ENCODE measurements around the gene OR9A2.

OR9A2 gene

GRCh38 chr7:143027032-143027431 is at the start of gene OR9A2:
TSS of gene OR9A2 (minus strand) at chr7:143027132. CDS start at chr7:143027132, 0 bp downstream.
- no peaks in the 10 kb centered on the region for H3K9me3 ChIP-seq (ENCODE audit: control insufficient read depth in 1 of 2, low read length in 2 of 2)
- no peaks in the 10 kb centered on the region for H3K27me3 ChIP-seq (ENCODE audit: low read depth, low read length)
- H3K4me1 ChIP-seq (ENCODE audit: control insufficient read depth in 1 of 2, insufficient read depth in 2 of 2, low read length in 2 of 2): no peaks in the 10 kb centered on the region
- H3K27ac ChIP-seq (ENCODE audit: low read length): no peak within 1 kb of the TSS
- no peak within 1 kb of the TSS for H3K4me3 ChIP-seq (ENCODE audit: low read depth in 1 of 2, low read length in 2 of 2)
- no peaks in the 10 kb centered on the region for H3K36me3 ChIP-seq (ENCODE audit: control insufficient read depth in 1 of 2, insufficient read depth in 2 of 2, low read length in 2 of 2)

GRCh38 chr7:143074141-143074540 is 47.2 kb upstream of the OR9A2 start:
- no peaks in the 10 kb centered on the region for H3K27me3 ChIP-seq (ENCODE audit: low read depth, low read length)
- H3K4me3 ChIP-seq (ENCODE audit: low read depth in 1 of 2, low read length in 2 of 2): no peak overlapping the region
- no peaks in the 10 kb centered on the region for H3K4me1 ChIP-seq (ENCODE audit: control insufficient read depth in 1 of 2, insufficient read depth in 2 of 2, low read length in 2 of 2)
- H3K27ac ChIP-seq (ENCODE audit: low read length): no peak overlapping the region
- peaks cover 0 to 2% of the 10 kb centered on the region in 2 donors for H3K9me3 ChIP-seq (ENCODE audit: control insufficient read depth in 1 of 2, low read length in 2 of 2)
- no peaks in the 10 kb centered on the region for H3K36me3 ChIP-seq (ENCODE audit: control insufficient read depth in 1 of 2, insufficient read depth in 2 of 2, low read length in 2 of 2)

- Histone ChIP-seq H3K27me3 (ENCODE audit: low read depth, low read length) (no peaks in the 10 kb centered on the region), H3K4me1 (ENCODE audit: control insufficient read depth in 1 of 2, insufficient read depth in 2 of 2, low read length in 2 of 2) (no peaks in the 10 kb centered on the region), H3K27ac (ENCODE audit: low read length) (no peak overlapping the region), H3K4me3 (ENCODE audit: low read depth in 1 of 2, low read length in 2 of 2) (no peak overlapping the region), H3K36me3 (ENCODE audit: control insufficient read depth in 1 of 2, insufficient read depth in 2 of 2, low read length in 2 of 2) (no peaks in the 10 kb centered on the region), H3K9me3 (ENCODE audit: control insufficient read depth in 1 of 2, low read length in 2 of 2) (peaks cover 0 to 2% of the 10 kb centered on the region in 2 donors)
Measured at GRCh38 chr7:143073556-143073955, 46.6 kb upstream of the OR9A2 start.

- H3K27ac ChIP-seq (ENCODE audit: low read length): no peak overlapping the region
- no peaks in the 10 kb centered on the region for H3K27me3 ChIP-seq (ENCODE audit: low read depth, low read length)
- no peaks in the 10 kb centered on the region for H3K4me1 ChIP-seq (ENCODE audit: control insufficient read depth in 1 of 2, insufficient read depth in 2 of 2, low read length in 2 of 2)
- H3K9me3 ChIP-seq (ENCODE audit: control insufficient read depth in 1 of 2, low read length in 2 of 2): no peaks in the 10 kb centered on the region
- H3K4me3 ChIP-seq (ENCODE audit: low read depth in 1 of 2, low read length in 2 of 2): no peak overlapping the region
- H3K36me3 ChIP-seq (ENCODE audit: control insufficient read depth in 1 of 2, insufficient read depth in 2 of 2, low read length in 2 of 2): no peaks in the 10 kb centered on the region
Measured at GRCh38 chr7:143069912-143070500, 43.1 kb upstream of the OR9A2 start.

- Histone ChIP-seq H3K9me3 (ENCODE audit: control insufficient read depth in 1 of 2, low read length in 2 of 2) (no peaks in the 10 kb centered on the region), H3K27me3 (ENCODE audit: low read depth, low read length) (no peaks in the 10 kb centered on the region), H3K4me3 (ENCODE audit: low read depth in 1 of 2, low read length in 2 of 2) (no peak overlapping the region), H3K4me1 (ENCODE audit: control insufficient read depth in 1 of 2, insufficient read depth in 2 of 2, low read length in 2 of 2) (no peaks in the 10 kb centered on the region), H3K27ac (ENCODE audit: low read length) (no peak overlapping the region), H3K36me3 (ENCODE audit: control insufficient read depth in 1 of 2, insufficient read depth in 2 of 2, low read length in 2 of 2) (no peaks in the 10 kb centered on the region)
Measured at GRCh38 chr7:143068446-143068845, 41.5 kb upstream of the OR9A2 start.

- Histone ChIP-seq H3K9me3 (ENCODE audit: control insufficient read depth in 1 of 2, low read length in 2 of 2) (no peaks in the 10 kb centered on the region), H3K27ac (ENCODE audit: low read length) (no peak overlapping the region), H3K4me3 (ENCODE audit: low read depth in 1 of 2, low read length in 2 of 2) (no peak overlapping the region), H3K36me3 (ENCODE audit: control insufficient read depth in 1 of 2, insufficient read depth in 2 of 2, low read length in 2 of 2) (no peaks in the 10 kb centered on the region), H3K27me3 (ENCODE audit: low read depth, low read length) (no peaks in the 10 kb centered on the region), H3K4me1 (ENCODE audit: control insufficient read depth in 1 of 2, insufficient read depth in 2 of 2, low read length in 2 of 2) (no peaks in the 10 kb centered on the region)
Measured at GRCh38 chr7:143063741-143064140, 36.8 kb upstream of the OR9A2 start.

GRCh38 chr7:143055754-143056153 is 28.8 kb upstream of the OR9A2 start:
- no peaks in the 10 kb centered on the region for H3K9me3 ChIP-seq (ENCODE audit: control insufficient read depth in 1 of 2, low read length in 2 of 2)
- no peak overlapping the region for H3K4me3 ChIP-seq (ENCODE audit: low read depth in 1 of 2, low read length in 2 of 2)
- no peaks in the 10 kb centered on the region for H3K27me3 ChIP-seq (ENCODE audit: low read depth, low read length)
- H3K27ac ChIP-seq (ENCODE audit: low read length): no peak overlapping the region
- H3K36me3 ChIP-seq (ENCODE audit: control insufficient read depth in 1 of 2, insufficient read depth in 2 of 2, low read length in 2 of 2): no peaks in the 10 kb centered on the region
- no peaks in the 10 kb centered on the region for H3K4me1 ChIP-seq (ENCODE audit: control insufficient read depth in 1 of 2, insufficient read depth in 2 of 2, low read length in 2 of 2)

GRCh38 chr7:143054621-143055020 is 27.7 kb upstream of the OR9A2 start:
- H3K27ac ChIP-seq (ENCODE audit: low read length): no peak overlapping the region
- no peaks in the 10 kb centered on the region for H3K36me3 ChIP-seq (ENCODE audit: control insufficient read depth in 1 of 2, insufficient read depth in 2 of 2, low read length in 2 of 2)
- H3K9me3 ChIP-seq (ENCODE audit: control insufficient read depth in 1 of 2, low read length in 2 of 2): no peaks in the 10 kb centered on the region

GRCh38 chr7:143052041-143052440 is 25.1 kb upstream of the OR9A2 start, which contains the start of gene OR6V1:
TSS of gene OR6V1 (plus strand) at chr7:143052341. CDS start at chr7:143052341, 0 bp downstream.
- Histone ChIP-seq H3K4me1 (ENCODE audit: control insufficient read depth in 1 of 2, insufficient read depth in 2 of 2, low read length in 2 of 2) (no peaks in the 10 kb centered on the region), H3K27ac (ENCODE audit: low read length) (no peak within 1 kb of the TSS), H3K27me3 (ENCODE audit: low read depth, low read length) (no peaks in the 10 kb centered on the region), H3K36me3 (ENCODE audit: control insufficient read depth in 1 of 2, insufficient read depth in 2 of 2, low read length in 2 of 2) (no peaks in the 10 kb centered on the region), H3K4me3 (ENCODE audit: low read depth in 1 of 2, low read length in 2 of 2) (no peak within 1 kb of the TSS), H3K9me3 (ENCODE audit: control insufficient read depth in 1 of 2, low read length in 2 of 2) (no peaks in the 10 kb centered on the region)

More at GRCh38 chr7:143054621-143055020, 27.7 kb upstream of the OR9A2 start:
- Histone ChIP-seq H3K4me3 (ENCODE audit: low read depth in 1 of 2, low read length in 2 of 2) (no peak overlapping the region), H3K27me3 (ENCODE audit: low read depth, low read length) (no peaks in the 10 kb centered on the region), H3K4me1 (ENCODE audit: control insufficient read depth in 1 of 2, insufficient read depth in 2 of 2, low read length in 2 of 2) (no peaks in the 10 kb centered on the region)

GRCh38 chr7:143050931-143051330 is 24.0 kb upstream of the OR9A2 start:
- Histone ChIP-seq H3K27me3 (ENCODE audit: low read depth, low read length) (no peaks in the 10 kb centered on the region), H3K4me1 (ENCODE audit: control insufficient read depth in 1 of 2, insufficient read depth in 2 of 2, low read length in 2 of 2) (no peaks in the 10 kb centered on the region), H3K4me3 (ENCODE audit: low read depth in 1 of 2, low read length in 2 of 2) (no peak overlapping the region), H3K36me3 (ENCODE audit: control insufficient read depth in 1 of 2, insufficient read depth in 2 of 2, low read length in 2 of 2) (no peaks in the 10 kb centered on the region), H3K9me3 (ENCODE audit: control insufficient read depth in 1 of 2, low read length in 2 of 2) (no peaks in the 10 kb centered on the region), H3K27ac (ENCODE audit: low read length) (no peak overlapping the region)

GRCh38 chr7:143049362-143049761 is 22.4 kb upstream of the OR9A2 start:
- H3K4me1 ChIP-seq (ENCODE audit: control insufficient read depth in 1 of 2, insufficient read depth in 2 of 2, low read length in 2 of 2): no peaks in the 10 kb centered on the region
- H3K4me3 ChIP-seq (ENCODE audit: low read depth in 1 of 2, low read length in 2 of 2): no peak overlapping the region
- H3K36me3 ChIP-seq (ENCODE audit: control insufficient read depth in 1 of 2, insufficient read depth in 2 of 2, low read length in 2 of 2): no peaks in the 10 kb centered on the region
- H3K9me3 ChIP-seq (ENCODE audit: control insufficient read depth in 1 of 2, low read length in 2 of 2): no peaks in the 10 kb centered on the region
- no peak overlapping the region for H3K27ac ChIP-seq (ENCODE audit: low read length)
- H3K27me3 ChIP-seq (ENCODE audit: low read depth, low read length): no peaks in the 10 kb centered on the region

GRCh38 chr7:143048827-143049226 is 21.9 kb upstream of the OR9A2 start:
- H3K4me3 ChIP-seq (ENCODE audit: low read depth in 1 of 2, low read length in 2 of 2): no peak overlapping the region
- no peaks in the 10 kb centered on the region for H3K36me3 ChIP-seq (ENCODE audit: control insufficient read depth in 1 of 2, insufficient read depth in 2 of 2, low read length in 2 of 2)
- H3K4me1 ChIP-seq (ENCODE audit: control insufficient read depth in 1 of 2, insufficient read depth in 2 of 2, low read length in 2 of 2): no peaks in the 10 kb centered on the region
- no peaks in the 10 kb centered on the region for H3K9me3 ChIP-seq (ENCODE audit: control insufficient read depth in 1 of 2, low read length in 2 of 2)
- H3K27ac ChIP-seq (ENCODE audit: low read length): no peak overlapping the region
- H3K27me3 ChIP-seq (ENCODE audit: low read depth, low read length): no peaks in the 10 kb centered on the region

Data from muscle layer of duodenum (tissue), 2 donors.